RWPE2 (cell line): ENCODE measurements around the gene ENDOG.

Experiments used
- ATAC-seq: fragments of 200-7000 bp; cut with Tn5 transposase; 3 replicates; pipeline ENCODE4 v1.9.1; 2021; ENCODE audit warnings: low read depth
- DNase-seq: peaks from one replicate; pipeline ENCODE4 v3.0.0-alpha.2; 2020; ENCODE audit warnings: low spot score
- H3K27ac ChIP-seq: fragments of 450-650 bp; 2 replicates; pipeline ENCODE4 v1.5.1; 2017; ENCODE audit warnings: mild to moderate bottlenecking; ENCODE audit not compliant: poor library complexity, severe bottlenecking
- H3K27me3 ChIP-seq: fragments of 250-450 bp; sonication (Bioruptor Pico); 2 replicates; pipeline ENCODE4 v1.5.1; 2021; ENCODE audit warnings: mild to moderate bottlenecking, moderate library complexity; ENCODE audit not compliant: insufficient read depth, poor library complexity, severe bottlenecking
- H3K36me3 ChIP-seq: fragments of 250-450 bp; sonication (Bioruptor Pico); 2 replicates; pipeline ENCODE4 v1.5.1; 2020; ENCODE audit warnings: low read depth, mild to moderate bottlenecking, moderate library complexity
- H3K4me1 ChIP-seq: fragments of 250-450 bp; sonication (Bioruptor Pico); 2 replicates; pipeline ENCODE4 v1.5.1; 2021; ENCODE audit warnings: mild to moderate bottlenecking, moderate library complexity; ENCODE audit not compliant: insufficient read depth, poor library complexity, severe bottlenecking
- H3K4me3 ChIP-seq: fragments of 250-450 bp; sonication (Bioruptor Pico); 2 replicates; pipeline ENCODE4 v1.5.1; 2021; ENCODE audit warnings: mild to moderate bottlenecking, moderate library complexity; ENCODE audit not compliant: severe bottlenecking
- H3K9me3 ChIP-seq: fragments of 250-450 bp; sonication (Bioruptor Pico); 2 replicates; pipeline ENCODE4 v1.5.1; 2021; ENCODE audit warnings: mild to moderate bottlenecking, moderate library complexity; ENCODE audit not compliant: severe bottlenecking
- CTCF ChIP-seq: fragments of 450-650 bp; IDR thresholded peaks from one replicate; pipeline ENCODE4 v1.5.1; 2017; ENCODE audit warnings: mild to moderate bottlenecking, moderate library complexity; ENCODE audit not compliant: poor library complexity, severe bottlenecking

ENDOG gene

GRCh38 chr9:128819716-128820664 lies 1.7 kb downstream of the ENDOG start:
- H3K4me1 ChIP-seq: no peaks in the 10 kb centered on the region
- peaks cover 23% of the 10 kb centered on the region for H3K36me3 ChIP-seq
- H3K9me3 ChIP-seq: no peaks in the 10 kb centered on the region
- no peak overlapping the region for H3K4me3 ChIP-seq
- ATAC-seq (no peak), DNase-seq (no peak)
- no peak for TF ChIP-seq CTCF
- H3K27ac ChIP-seq: no peak overlapping the region
- H3K27me3 ChIP-seq: no peaks in the 10 kb centered on the region

- Histone ChIP-seq H3K4me1 (no peaks in the 10 kb centered on the region), H3K27ac (no peak overlapping the region), H3K36me3 (peaks cover 32% of the 10 kb centered on the region), H3K9me3 (no peaks in the 10 kb centered on the region), H3K4me3 (no peak overlapping the region), H3K27me3 (no peaks in the 10 kb centered on the region)
- TF ChIP-seq CTCF: no peak
- DNase-seq (no peak), ATAC-seq (no peak)
These were observed 2.6 kb downstream of the ENDOG start for GRCh38 chr9:128820665-128821583.

GRCh38 chr9:128821584-128822406 lies 3.5 kb downstream of the ENDOG start:
- H3K36me3 ChIP-seq: peaks cover 41% of the 10 kb centered on the region

GRCh38 chr9:128822407-128823042 lies 4.2 kb downstream of the ENDOG start:
- ATAC-seq: no peak
- H3K36me3 ChIP-seq: peaks cover 48% of the 10 kb centered on the region

More at GRCh38 chr9:128821584-128822406, 3.5 kb downstream of the ENDOG start:
- no peak for TF ChIP-seq CTCF
- Histone ChIP-seq H3K27me3 (no peaks in the 10 kb centered on the region), H3K9me3 (no peaks in the 10 kb centered on the region), H3K4me1 (no peaks in the 10 kb centered on the region), H3K4me3 (no peak overlapping the region), H3K27ac (no peak overlapping the region)
- ATAC-seq: no peak
- no peak for DNase-seq

More at GRCh38 chr9:128822407-128823042, 4.2 kb downstream of the ENDOG start:
- H3K4me3 ChIP-seq: no peak overlapping the region
- H3K27ac ChIP-seq: no peak overlapping the region
- no peak for TF ChIP-seq CTCF
- H3K9me3 ChIP-seq: no peaks in the 10 kb centered on the region
- no peaks in the 10 kb centered on the region for H3K4me1 ChIP-seq
- no peak for DNase-seq
- H3K27me3 ChIP-seq: no peaks in the 10 kb centered on the region
